Fibroblast of mammary gland (primary cell): ENCODE results near the gene NRG3.
"Not testable (repeated sequence)": the region's sequence is repeated elsewhere in the genome, so short reads cannot be mapped to it uniquely, and the experiment has no call there.

Source experiments
- DNase-seq: peaks from one replicate; pipeline ENCODE4 v3.0.0-alpha.2; 2010; ENCODE audit warnings: low read depth
- H3K4me3 ChIP-seq: 2 replicates; pipeline ENCODE4 v1.5.1; 2011; ENCODE audit warnings: low read depth, mild to moderate bottlenecking, low read length, moderate library complexity; ENCODE audit not compliant: control insufficient read depth
- TF ChIP-seq, protein P1 (sequence below): conservative IDR thresholded peaks from 2 replicates; pipeline ENCODE4 v1.5.1; 2011; ENCODE audit warnings: low read depth, low read length, inconsistent platforms; ENCODE audit not compliant: control insufficient read depth, insufficient read depth

NRG3 gene

DNA sequence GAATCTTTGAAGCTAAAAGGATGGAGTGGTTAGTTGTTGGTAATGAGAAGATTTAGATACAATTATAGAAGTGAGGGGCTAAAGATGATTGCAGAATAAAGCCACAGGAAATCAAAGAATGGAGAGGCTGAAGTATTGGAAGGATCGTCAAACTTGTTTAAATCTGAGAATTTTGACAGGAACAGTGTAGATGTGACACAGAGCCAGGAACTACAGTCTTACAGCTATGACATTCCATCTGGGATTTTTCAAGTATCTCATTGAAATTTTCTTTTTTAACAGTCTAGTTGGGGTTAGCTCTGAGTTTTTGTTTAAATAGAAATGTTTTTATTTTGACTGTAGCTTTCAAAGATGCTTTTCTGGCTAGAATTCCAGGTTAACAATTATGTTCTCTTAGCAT lies 181.4 kb downstream of the NRG3 start:
- TF ChIP-seq, protein P1, sequence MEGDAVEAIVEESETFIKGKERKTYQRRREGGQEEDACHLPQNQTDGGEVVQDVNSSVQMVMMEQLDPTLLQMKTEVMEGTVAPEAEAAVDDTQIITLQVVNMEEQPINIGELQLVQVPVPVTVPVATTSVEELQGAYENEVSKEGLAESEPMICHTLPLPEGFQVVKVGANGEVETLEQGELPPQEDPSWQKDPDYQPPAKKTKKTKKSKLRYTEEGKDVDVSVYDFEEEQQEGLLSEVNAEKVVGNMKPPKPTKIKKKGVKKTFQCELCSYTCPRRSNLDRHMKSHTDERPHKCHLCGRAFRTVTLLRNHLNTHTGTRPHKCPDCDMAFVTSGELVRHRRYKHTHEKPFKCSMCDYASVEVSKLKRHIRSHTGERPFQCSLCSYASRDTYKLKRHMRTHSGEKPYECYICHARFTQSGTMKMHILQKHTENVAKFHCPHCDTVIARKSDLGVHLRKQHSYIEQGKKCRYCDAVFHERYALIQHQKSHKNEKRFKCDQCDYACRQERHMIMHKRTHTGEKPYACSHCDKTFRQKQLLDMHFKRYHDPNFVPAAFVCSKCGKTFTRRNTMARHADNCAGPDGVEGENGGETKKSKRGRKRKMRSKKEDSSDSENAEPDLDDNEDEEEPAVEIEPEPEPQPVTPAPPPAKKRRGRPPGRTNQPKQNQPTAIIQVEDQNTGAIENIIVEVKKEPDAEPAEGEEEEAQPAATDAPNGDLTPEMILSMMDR: no peak
- DNase-seq: no peak
- H3K4me3 ChIP-seq: no peak overlapping the region

DNA sequence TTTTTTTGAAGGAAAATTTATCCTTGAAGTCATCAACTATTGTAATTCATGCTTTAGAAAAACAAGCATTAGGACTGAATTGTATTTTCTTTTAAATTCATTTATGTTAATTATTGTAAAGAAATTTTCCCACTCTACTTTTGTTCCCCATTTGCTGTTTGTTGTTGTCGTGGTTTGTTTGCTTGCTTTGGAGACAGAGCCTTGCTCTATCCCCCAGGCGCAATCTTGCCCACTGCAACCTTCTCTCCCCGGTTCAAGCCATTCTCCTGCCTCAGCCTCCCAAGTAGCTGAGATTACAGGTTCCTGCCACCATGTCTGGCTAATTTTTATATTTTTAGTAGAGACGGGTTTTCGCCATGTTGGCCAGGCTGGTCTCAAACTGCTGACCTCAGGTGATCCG lies 192.2 kb downstream of the NRG3 start:
- not testable (repeated sequence) for H3K4me3 ChIP-seq, DNase-seq

DNA sequence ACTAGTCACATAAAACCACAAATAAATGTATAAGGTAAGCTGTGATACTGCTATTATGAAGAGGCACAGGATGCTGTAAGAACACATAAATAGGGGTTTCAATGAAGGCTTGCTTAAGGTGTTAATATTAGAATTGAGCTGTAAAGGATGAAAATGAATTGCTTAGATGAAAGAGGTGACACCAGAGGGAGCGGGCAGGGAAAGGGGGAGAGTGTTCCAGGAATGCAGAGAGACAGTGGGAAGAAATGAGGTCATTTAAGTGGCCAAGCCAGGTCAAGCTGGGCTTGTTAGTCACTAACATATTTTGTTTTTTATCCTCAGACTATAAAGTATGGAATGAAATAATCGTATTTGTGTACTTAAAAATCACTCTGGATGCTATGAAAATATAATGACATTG lies 193.5 kb downstream of the NRG3 start:
- H3K4me3 ChIP-seq: no peak overlapping the region
- TF ChIP-seq, protein P1: no peak
- no peak for DNase-seq

DNA sequence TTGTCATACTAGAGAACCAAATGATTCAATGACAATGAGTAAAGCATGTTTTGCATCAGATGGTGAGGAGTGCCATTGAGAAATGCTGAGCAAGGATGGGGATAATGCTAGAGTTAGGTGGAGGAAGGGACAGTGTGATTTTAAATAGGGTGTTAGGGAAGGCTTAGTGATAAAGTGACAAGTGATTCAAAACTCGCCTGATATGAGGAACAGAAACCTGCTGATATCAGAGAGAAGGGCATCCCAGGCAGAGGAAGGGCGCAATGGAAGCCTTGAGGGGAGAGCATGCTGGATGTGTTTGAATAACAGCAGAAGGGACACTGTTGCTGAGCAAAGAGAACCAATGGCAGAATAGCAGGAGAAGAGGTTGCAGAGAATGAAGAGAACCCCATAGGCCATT lies 196.2 kb downstream of the NRG3 start:
- TF ChIP-seq, protein P1: no peak
- DNase-seq: no peak
- H3K4me3 ChIP-seq: no peak overlapping the region

DNA sequence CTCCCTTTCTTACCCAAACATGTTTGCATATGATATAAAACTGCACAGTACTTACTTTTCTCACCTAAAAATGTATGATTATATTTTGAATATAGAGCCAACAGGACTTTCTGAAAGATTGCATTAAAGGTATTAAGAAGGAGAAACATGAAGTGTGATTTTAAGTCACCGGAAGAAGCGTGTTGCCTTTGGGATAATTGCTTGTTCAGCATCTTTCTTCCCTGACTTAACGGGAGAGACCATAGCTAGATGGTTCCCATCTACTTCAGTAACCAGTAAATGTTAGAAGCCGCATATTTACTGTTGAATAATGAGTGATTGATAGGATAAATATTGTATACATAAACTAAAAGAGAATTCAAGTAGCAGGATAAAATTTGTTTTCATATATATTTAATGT lies 197.1 kb downstream of the NRG3 start:
- no peak for DNase-seq
- no peak overlapping the region for H3K4me3 ChIP-seq
- TF ChIP-seq, protein P1: no peak

DNA sequence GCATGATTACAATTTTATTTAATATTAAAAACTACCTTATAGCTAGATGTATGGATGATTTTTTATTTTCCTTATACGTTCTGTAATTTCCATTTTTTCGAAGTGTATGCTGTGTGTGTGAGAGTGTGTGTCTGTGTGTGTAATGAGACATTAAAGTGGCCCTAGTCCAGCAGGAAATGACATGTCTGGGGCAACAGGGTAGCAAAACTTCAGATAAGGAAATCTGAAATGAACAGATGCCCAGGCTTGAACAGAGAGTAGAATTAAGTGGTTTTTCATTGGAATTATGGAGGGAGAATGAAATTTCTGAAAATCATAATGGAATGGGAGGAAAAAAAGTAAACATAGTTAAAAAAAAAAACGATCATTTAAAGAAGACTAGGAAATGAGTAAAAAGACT lies 200.6 kb downstream of the NRG3 start:
- no peak for DNase-seq
- TF ChIP-seq, protein P1: no peak
- no peak overlapping the region for H3K4me3 ChIP-seq

DNA sequence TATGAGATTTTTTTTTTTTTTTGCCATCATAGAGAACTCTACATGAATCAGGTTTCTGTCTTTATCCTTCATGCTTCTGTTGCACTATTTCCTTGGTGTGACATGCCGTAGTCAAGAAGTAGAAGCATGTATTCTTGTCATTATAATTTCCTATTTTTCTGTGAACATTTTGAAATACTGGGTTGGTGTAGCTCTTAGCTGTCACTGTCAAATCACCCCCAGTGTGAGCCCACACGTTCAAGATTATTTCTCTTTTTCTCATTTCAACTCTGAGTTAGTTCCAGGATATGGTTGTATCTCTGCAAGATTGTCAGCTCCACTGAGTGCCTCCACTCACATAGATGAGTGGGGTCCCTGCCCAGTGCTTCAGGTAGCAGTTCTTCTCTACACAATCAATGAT lies 209.5 kb downstream of the NRG3 start:
- TF ChIP-seq, protein P1: no peak
- no peak overlapping the region for H3K4me3 ChIP-seq
- DNase-seq: no peak

DNA sequence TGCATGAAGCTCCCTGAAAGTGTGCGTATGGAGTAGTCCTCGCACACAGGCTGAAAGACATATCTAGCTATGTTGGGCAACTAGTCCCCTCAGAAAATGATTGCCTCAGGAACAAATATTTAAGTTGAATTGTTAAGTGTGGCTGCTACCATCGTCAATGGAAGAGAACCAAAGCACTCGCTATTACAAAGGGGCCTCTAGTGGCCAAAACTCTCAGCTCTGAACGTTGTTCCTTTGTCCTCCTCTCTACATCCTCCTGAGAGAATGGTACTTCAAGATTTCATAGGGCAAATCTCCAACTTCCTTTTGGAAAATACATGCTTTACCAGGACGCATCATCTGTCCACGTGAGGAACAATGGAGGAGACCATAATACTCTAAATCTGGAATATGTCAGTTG lies 209.9 kb downstream of the NRG3 start:
- TF ChIP-seq, protein P1: no peak
- no peak overlapping the region for H3K4me3 ChIP-seq
- DNase-seq: no peak
